ENCODE measurements around the gene ABTB2.

Gene ABTB2

GRCh38 chr11:34180040-34180813 lies 177.6 kb downstream of the ABTB2 start:
- TF ChIP-seq ESRRG (CRISPR knock-in tag; IDR thresholded peaks at IDR 0.05) (no peak), OSR1 (CRISPR knock-in tag; IDR thresholded peaks at IDR 0.05) (no peak), ARNTL (CRISPR knock-in tag; IDR thresholded peaks at IDR 0.05; ENCODE audit: borderline replicate concordance, low read depth) (no peak), BACH2 (CRISPR knock-in tag; IDR thresholded peaks at IDR 0.05; ENCODE audit: borderline replicate concordance) (no peak), ZNF8 (CRISPR knock-in tag; IDR thresholded peaks at IDR 0.05) (no peak), GLIS3 (CRISPR knock-in tag; IDR thresholded peaks at IDR 0.05) (no peak), ZNF70 (CRISPR knock-in tag; IDR thresholded peaks at IDR 0.05) (no peak)
- TF ChIP-seq, protein P1, sequence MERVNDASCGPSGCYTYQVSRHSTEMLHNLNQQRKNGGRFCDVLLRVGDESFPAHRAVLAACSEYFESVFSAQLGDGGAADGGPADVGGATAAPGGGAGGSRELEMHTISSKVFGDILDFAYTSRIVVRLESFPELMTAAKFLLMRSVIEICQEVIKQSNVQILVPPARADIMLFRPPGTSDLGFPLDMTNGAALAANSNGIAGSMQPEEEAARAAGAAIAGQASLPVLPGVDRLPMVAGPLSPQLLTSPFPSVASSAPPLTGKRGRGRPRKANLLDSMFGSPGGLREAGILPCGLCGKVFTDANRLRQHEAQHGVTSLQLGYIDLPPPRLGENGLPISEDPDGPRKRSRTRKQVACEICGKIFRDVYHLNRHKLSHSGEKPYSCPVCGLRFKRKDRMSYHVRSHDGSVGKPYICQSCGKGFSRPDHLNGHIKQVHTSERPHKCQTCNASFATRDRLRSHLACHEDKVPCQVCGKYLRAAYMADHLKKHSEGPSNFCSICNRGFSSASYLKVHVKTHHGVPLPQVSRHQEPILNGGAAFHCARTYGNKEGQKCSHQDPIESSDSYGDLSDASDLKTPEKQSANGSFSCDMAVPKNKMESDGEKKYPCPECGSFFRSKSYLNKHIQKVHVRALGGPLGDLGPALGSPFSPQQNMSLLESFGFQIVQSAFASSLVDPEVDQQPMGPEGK (CRISPR knock-in tag; IDR thresholded peaks at IDR 0.05; ENCODE audit: borderline replicate concordance): no peak
- no peak for ATAC-seq

DNA sequence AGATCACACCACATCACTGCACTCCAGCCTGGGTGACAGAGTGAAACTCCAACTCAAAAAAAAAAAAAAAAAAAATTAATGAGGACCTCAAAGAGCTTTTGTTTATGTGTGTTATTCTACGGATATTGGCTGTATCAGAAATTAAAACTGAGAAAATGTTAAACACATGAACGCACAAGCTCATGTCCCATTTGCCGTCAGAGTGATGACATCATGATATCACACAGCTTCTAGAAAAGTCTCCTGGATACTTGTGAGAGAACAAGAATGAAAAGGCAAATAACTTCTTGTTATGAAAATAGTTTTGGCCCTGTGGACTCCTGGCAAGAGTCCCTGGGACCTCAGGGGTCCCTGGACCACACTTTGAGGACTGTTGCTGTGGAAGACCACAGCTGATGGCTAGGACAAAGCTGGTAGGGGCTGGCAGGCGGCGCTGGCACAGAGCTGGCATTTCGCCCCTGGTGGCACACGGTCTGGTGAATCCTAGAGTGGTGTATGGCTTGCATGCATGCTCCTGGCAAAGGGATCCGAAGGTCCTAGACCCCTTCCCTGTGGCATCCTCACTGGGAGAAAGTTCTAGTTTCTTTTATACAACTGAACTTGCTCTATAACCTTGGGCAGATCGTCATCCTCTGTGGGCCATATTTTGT lies 178.7 kb downstream of the ABTB2 start:
- ATAC-seq: no peak
- TF ChIP-seq CSDC2 (CRISPR knock-in tag; IDR thresholded peaks at IDR 0.05): no peak

DNA sequence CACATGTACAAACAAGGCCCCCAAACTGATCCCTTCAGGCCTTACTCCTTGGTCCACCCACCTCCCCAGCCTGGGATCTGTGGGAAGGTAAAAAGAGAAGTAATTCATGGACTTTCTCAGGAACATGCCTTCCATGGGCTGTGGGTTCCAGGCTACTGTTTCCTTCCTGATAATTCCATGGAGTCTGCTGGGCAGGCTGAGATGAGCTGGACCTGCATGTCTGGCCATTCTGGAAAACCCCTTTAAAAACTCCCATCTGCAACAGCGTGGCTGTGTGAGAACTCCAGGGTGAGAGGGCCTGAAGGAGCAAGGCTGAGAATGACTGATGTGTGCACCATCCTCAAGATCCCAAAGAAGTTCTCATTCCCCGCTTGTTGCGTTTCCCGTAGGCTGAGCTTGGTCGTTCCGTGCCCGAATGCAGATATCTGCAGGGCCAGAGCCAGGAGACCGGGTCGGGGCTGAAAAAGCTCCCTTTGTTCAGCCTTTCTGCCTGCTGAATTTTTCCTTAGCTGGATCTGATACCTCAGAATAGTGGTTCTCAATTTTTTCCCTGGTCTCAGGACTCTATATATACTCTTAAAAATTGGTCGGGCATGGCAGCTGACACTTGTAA lies 179.5 kb downstream of the ABTB2 start:
- ATAC-seq: no peak
- TF ChIP-seq CSDC2 (CRISPR knock-in tag; IDR thresholded peaks at IDR 0.05): no peak

GRCh38 chr11:34176751-34177209 lies 181.0 kb downstream of the ABTB2 start:
- TF ChIP-seq ZNF70 (CRISPR knock-in tag; IDR thresholded peaks at IDR 0.05): no peak
- TF ChIP-seq GLIS3 (CRISPR knock-in tag; IDR thresholded peaks at IDR 0.05): no peak
- TF ChIP-seq ZNF8 (CRISPR knock-in tag; IDR thresholded peaks at IDR 0.05): no peak
- no peak for TF ChIP-seq TSHZ2 (CRISPR knock-in tag; IDR thresholded peaks at IDR 0.05)
- no peak for TF ChIP-seq ZNF565 (CRISPR knock-in tag; conservative IDR thresholded peaks at IDR 0.05; ENCODE audit: low read depth)
- no peak for TF ChIP-seq PPARA (CRISPR knock-in tag; IDR thresholded peaks at IDR 0.05; ENCODE audit: borderline replicate concordance)
- TF ChIP-seq, protein P1 (CRISPR knock-in tag; IDR thresholded peaks at IDR 0.05; ENCODE audit: borderline replicate concordance): no peak
- no peak for TF ChIP-seq ISL1 (CRISPR knock-in tag; IDR thresholded peaks at IDR 0.05)
- TF ChIP-seq TCF4 (CRISPR knock-in tag; IDR thresholded peaks at IDR 0.05; ENCODE audit: borderline replicate concordance): no peak
- no peak for TF ChIP-seq RARB (CRISPR knock-in tag; IDR thresholded peaks at IDR 0.05)
- TF ChIP-seq CSRNP3 (CRISPR knock-in tag; IDR thresholded peaks at IDR 0.05): no peak
- TF ChIP-seq, protein P2, sequence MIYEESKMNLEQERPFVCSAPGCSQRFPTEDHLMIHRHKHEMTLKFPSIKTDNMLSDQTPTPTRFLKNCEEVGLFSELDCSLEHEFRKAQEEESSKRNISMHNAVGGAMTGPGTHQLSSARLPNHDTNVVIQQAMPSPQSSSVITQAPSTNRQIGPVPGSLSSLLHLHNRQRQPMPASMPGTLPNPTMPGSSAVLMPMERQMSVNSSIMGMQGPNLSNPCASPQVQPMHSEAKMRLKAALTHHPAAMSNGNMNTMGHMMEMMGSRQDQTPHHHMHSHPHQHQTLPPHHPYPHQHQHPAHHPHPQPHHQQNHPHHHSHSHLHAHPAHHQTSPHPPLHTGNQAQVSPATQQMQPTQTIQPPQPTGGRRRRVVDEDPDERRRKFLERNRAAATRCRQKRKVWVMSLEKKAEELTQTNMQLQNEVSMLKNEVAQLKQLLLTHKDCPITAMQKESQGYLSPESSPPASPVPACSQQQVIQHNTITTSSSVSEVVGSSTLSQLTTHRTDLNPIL (CRISPR knock-in tag; IDR thresholded peaks at IDR 0.05; ENCODE audit: low read depth): no peak
- no peak for TF ChIP-seq ESRRG (CRISPR knock-in tag; IDR thresholded peaks at IDR 0.05)
- ATAC-seq: no peak

Measured in SK-N-SH treated with all-trans-retinoic acid at 6 μM for 48 hours (cell line).